ENCODE data around the gene NINJ2.
A peak's percentile ranks its signal among the peaks of the same experiment; 100 is the strongest.
"Not testable (repeated sequence)": the region's sequence is repeated elsewhere in the genome, so short reads cannot be mapped to it uniquely, and the experiment has no call there.

NINJ2 gene

GRCh38 chr12:642633-643474, 20.4 kb downstream of the NINJ2 start:
- DNase-seq (ENCODE audit: low read depth in 1 of 2, low spot score in 1 of 2) = peak; percentile 42 to 49

- DNase-seq (ENCODE audit: low read depth in 1 of 2, low spot score in 1 of 2) = not testable (repeated sequence)
Measured at GRCh38 chr12:641321-641720, 21.9 kb downstream of the NINJ2 start.

DNA sequence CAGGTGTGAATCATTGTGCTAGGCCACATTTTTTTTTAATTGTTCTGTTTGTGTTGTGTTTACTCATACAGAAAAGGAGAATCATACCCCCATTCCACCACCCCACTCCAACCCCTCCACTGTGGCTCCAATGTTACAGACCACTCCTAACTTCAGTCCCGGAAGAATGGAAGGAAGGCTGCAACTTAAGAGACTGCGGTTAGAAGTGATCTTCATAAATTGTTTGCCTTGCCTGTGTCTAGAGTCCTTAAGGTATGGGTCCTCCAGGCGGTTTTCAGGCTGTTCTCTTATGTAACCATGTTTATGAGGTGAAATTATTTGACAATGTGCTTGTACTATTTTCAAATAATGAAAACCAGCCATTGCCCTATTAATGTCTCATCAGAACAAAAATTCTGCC, 22.5 kb downstream of the NINJ2 start:
- no peak for DNase-seq (ENCODE audit: low read depth in 1 of 2, low spot score in 1 of 2)

DNA sequence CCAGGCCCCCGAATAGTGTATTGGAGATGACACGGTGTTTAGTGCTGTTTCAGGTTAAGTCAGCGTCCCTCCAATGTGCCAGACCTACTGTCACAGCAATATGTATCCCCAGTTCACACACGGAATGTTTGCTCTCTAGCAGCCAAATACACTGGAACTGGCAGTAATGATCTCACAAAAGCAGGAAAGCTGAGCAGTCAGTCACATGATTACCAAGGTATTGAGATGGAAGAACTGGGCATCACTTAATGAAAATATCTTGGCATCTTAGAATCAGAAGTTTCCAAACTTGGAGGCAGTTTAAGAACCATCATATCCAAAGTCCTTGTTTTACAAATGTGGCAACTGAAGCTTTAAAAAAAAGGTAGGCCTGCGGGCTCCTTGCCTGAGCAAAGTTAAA, 23.3 kb downstream of the NINJ2 start:
- no peak for DNase-seq (ENCODE audit: low read depth in 1 of 2, low spot score in 1 of 2)

- DNase-seq (ENCODE audit: low read depth in 1 of 2, low spot score in 1 of 2) = no peak
Measured at GRCh38 chr12:639566-639965, 23.7 kb downstream of the NINJ2 start.

GRCh38 chr12:638953-639557, 24.2 kb downstream of the NINJ2 start:
- DNase-seq (ENCODE audit: low read depth in 1 of 2, low spot score in 1 of 2) = no peak

DNA sequence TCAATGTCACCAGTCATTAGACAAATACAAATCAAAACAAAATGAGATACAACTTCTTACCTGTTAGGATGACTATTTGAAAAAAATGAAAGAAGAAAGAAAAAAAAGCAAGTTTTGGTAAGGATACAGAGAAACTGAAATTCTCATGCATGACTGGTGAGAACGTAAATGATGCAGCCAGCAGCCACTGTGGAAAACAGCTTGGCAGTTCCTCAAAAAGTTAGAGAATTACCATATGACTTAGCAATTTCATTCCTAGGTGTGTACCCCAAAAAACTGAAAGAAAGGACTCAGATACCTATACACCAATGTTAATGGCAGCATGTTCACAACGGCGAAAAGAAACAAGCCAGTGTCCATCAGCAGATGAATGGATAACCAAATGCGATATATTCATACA, 26.6 kb downstream of the NINJ2 start:
- DNase-seq (ENCODE audit: low read depth in 1 of 2, low spot score in 1 of 2) = no peak

DNA sequence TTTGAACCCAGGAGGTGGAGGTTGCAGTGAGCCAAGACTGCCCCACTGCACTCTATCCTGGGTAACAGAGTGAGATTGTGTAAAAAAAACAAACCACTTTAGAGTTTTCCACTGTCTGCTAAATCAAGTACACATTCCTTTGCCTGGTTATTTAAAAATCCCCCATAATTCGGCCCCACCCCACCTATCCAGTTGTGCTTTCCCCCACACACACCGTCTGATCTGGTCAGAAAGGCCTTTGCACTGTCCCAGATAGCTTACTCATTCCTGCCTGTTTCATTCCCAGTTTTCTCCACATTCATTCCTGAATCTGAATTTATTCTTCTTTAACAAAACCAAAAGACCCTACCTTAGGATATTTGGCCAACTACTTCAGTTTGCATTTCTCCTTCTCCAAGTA, 29.5 kb downstream of the NINJ2 start:
- no peak for DNase-seq (ENCODE audit: low read depth in 1 of 2, low spot score in 1 of 2)

DNA sequence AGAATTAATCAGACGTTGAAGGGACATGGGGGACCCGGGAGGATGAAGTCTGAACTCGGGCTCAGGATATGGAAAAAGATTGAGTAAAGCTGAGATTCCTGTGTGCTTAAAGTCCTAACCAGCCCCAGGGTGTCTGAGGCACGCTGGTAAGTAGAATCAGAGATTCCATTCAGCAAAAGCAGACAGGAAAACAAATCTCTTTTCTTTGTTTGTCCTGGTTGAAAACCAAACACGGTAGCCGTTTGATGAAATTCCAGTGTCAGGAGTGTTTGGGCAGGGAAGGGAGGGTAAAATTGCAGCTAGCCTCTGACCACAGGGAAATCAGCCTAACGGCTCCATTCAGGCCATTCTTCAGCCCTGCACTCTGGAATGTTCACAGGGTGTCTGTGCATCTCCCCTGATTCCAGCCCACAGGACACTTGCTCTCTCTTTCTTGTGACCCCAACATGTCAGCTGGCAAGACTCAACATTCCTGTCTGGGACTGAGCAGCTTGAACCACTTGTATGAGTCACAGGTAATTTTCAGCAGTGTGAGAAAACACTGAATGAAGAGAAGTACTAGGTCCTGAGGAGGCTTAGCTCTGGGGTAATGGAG, 31.0 kb downstream of the NINJ2 start:
- no peak for DNase-seq (ENCODE audit: low read depth in 1 of 2, low spot score in 1 of 2)

DNA sequence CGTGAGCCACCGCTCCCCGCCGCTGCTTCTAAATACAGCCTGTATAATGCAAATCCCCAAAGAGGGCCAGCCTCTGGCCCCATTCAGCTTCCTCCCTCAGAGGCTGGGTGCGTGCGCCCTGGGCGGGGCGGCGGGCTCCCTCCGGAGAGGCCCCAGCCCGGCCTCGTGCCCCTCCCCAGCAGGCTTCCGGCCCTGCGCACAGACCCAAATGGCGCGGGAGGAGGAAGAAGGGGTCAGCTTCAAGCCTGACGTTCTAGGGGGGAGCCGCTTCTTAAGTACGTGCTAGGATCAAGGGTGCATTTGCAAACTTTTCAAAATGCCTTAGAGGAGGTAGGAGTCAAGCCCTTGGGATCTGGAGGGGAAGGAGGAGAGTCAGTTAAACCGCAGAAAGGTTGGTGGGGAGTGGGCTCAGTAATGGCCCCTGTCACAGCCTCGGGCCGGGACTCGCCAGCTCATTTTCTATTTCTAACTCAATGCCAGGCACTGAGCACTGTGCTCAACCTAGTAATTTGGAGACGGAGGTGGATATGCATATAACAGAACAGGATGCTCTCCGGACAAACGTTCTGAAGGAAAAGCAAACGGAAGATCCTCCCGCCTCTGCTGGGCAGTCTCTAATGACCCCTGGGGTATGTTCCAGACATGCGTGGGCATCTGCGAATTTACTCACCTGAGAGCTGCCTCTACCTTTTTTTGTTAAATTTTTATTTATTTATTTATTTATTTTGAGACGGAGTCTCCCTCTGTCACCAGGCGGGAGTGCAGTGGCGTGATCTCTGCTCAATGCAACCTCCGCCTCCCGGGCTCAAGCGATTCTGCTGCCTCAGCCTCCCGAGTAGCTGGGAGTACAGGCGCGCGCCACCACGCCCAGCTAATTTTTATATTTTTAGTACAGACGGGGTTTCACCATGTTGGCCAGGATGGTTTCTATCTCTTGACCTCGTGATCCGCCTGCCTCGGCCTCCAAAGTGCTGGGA, 32.3 kb downstream of the NINJ2 start:
- peak; percentile 21 to 54 for DNase-seq (ENCODE audit: low read depth in 1 of 2, low spot score in 1 of 2)

- not testable (repeated sequence) for DNase-seq (ENCODE audit: low read depth in 1 of 2, low spot score in 1 of 2)
Measured at GRCh38 chr12:628742-629078, 34.5 kb downstream of the NINJ2 start.

DNA sequence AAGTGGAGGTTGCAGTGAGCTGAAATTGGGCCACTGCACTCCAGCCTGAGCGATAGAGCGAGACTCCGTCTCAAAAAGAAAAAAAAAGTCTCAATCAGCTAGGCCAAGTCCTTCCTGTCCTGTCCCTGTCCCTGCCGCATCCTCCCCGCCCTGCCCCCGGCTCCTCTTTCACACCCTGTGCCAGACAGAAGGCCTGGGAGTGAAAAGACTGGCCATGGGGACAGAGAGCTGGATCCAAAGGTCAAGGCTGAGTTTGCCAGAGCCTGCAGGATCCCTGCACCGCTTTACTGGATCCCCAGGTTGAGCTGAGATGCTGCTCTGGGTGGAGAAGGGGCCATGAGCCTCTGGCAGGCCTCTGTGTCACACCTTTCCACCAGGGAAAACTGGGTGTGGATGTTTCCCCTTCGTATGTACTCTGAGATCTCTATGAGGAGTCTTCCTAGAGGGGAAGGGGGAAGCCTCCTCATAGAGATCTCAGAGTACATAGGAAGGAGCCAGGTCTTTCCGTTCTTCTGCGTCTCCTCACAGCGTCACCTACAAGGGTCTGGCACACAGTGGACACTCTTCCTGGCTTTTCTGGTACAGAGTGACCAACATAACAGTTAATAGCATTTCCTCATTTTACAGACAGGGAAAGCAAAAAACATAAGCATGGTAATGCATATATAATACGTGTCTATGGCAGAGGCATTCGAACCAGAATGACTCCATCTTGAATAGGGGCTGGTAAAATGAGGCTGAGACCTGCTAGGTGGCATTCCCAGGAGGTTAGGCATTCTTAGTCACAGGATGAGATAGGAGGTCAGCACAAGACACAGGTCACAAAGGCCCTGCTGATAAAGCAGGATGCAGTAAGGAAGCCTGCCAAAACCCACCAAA, 35.1 kb downstream of the NINJ2 start:
- DNase-seq (ENCODE audit: low read depth in 1 of 2, low spot score in 1 of 2) = no peak

GRCh38 chr12:627285-627684, 36.0 kb downstream of the NINJ2 start:
- no peak for DNase-seq (ENCODE audit: low read depth in 1 of 2, low spot score in 1 of 2)

GRCh38 chr12:625998-626397, 37.2 kb downstream of the NINJ2 start:
- no peak for DNase-seq (ENCODE audit: low read depth in 1 of 2, low spot score in 1 of 2)

DNA sequence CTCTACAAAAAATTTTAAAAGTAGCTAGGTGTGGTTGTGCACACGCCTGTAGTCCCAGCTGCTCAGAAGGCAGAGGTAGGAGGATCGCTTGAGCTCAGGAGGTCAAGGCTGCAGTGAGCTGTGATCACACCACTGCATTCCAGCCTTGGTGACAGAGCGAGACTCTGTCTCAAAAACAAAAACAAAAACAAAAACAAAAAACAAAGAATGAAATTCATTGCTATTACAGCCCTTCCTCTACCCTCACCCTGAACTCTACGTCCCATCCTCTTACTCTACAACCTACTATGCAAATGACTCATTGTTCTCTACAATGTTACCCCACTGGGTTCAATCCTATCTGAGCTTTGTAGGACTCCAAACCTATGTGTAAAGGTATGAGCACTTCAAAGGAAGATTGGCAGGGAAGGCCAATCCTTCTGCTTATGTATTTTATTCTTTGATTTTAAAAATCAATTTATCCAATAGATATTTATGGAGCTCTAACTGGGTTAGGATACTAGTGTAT, 39.3 kb downstream of the NINJ2 start:
- no peak for DNase-seq (ENCODE audit: low read depth in 1 of 2, low spot score in 1 of 2)

DNA sequence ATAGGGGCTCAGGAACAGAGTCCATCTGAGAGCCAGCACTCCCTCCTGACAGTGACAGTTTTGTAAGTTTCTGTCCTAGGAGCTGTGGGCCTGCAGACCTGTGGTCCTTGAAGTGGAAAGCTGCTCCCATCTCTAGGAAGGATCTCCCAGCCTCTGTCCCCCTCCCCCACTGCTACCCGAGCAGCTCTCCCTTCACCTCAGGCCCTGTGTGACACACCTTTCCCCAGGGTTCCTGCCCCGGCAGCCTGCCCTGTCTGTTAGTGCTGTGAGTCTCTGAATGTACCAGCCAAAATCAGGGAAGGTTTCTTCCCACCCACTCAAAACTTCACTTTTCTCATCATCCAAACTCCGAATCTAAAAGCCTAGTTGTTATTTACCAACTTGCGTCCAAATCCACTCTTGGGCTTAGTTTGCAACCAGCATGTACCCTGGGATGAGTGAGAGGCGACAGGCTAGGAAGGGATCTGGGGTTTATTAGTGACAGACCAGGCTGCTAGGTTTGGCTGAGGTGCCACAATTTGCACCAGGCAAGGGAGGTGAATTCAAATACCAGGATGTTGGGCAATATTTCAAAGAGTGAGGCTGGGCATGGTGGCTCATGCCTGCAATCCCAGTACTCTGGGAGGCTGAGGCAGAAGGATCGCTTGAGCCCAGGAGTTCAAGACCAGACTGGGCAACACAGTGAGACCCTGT, 39.9 kb downstream of the NINJ2 start:
- DNase-seq (ENCODE audit: low read depth in 1 of 2, low spot score in 1 of 2) = no peak

DNA sequence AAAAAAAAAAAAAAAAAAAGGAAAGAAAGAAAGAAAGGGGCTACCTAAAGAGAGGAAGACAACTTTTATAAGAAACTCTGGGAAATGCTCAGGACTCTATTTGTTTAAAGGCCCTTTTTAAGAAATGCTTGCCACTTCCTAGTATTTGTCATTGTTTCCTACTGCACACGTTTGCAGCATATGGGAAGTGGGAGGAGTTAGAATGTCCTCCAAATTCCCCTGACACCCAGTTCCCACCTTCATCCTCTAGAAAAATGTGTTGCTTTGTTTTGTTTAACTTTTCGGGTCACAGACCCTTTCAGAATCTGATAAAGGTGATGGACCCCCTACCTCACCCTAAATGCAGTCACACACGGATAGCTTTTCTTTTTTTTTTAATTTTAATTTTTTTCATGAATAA, 40.8 kb downstream of the NINJ2 start:
- no peak for DNase-seq (ENCODE audit: low read depth in 1 of 2, low spot score in 1 of 2)

- DNase-seq (ENCODE audit: low read depth in 1 of 2, low spot score in 1 of 2) = no peak
Measured at GRCh38 chr12:619346-619745, 43.9 kb downstream of the NINJ2 start.

- DNase-seq (ENCODE audit: low read depth in 1 of 2, low spot score in 1 of 2) = no peak
Measured at GRCh38 chr12:618605-619004, 44.6 kb downstream of the NINJ2 start.

Data from activated CD4-positive, alpha-beta T cell treated with anti-CD3 and anti-CD28 coated beads, Interleukin-2, amount 50 U/mL, for 24 hours (primary cell).